ENCODE data around the gene ITGAL.

DNA sequence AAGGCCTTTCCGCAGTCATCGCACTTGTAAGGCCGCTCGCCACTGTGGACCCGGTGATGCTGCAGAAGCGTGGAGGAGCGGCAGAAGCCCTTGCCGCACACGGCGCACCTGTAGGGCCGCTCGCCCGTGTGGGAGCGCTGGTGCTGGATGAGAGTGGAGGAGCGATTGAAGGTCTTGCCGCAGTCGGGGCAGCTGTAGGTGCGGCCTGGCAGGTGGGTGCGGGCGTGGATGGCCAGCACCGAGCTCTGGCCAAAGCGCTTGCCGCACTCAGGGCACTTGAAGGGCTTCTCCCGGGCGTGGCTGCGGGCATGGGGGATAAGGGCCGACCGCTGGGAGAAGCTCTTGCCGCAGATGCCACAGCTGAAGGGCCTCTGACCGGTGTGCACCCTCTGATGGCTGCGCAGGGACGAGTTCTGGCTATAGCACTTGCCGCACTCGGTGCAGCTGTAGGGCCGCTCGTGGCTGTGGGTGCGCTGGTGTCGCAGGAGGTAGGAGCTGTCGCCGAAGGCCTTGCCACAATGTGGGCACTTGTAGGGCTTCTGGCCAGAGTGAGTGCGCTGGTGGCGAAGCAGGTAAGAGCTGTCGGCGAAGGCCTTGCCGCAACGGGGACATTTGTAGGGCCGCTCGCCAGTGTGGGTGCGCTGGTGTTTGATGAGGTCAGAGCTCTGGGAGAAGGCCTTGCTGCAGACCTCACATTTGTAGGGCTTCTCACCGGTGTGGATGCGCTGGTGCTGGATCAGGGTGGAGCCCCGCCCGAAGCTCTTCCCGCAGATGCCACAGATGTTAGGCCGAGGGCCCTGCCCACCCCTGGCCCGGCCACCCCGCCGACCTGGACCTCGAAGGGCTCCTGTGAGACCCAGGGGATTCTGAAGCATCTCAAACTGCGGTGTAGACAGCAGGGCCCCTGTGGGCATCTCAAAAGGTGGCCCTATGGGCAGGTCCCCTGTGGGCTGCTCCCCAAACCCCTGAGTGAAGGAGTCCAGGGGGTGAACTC, 52.3 kb downstream of the ITGAL start:
- no peak for TF ChIP-seq ELF4 (CRISPR knock-in tag; IDR thresholded peaks at IDR 0.05; ENCODE audit: borderline replicate concordance)
- no peak for TF ChIP-seq U2AF2 (IDR thresholded peaks at IDR 0.05; ENCODE audit: low read depth, low read length)
- TF ChIP-seq ZNF644 (CRISPR knock-in tag; IDR thresholded peaks at IDR 0.05; ENCODE audit: low read depth) = no peak
- TF ChIP-seq NR2F1 (CRISPR knock-in tag; IDR thresholded peaks at IDR 0.05) = no peak
